IPS-11a (cell line): Measurements from ENCODE around the gene SMIM20.
"Not testable (repeated sequence)": the region's sequence is repeated elsewhere in the genome, so short reads cannot be mapped to it uniquely, and the experiment has no call there.

ENCODE experiments used
- H3K4me3 ChIP-seq: one replicate; pipeline ENCODE4 v1.5.1; 2013; ENCODE audit warnings: low read depth, low read length, control low read depth

The SMIM20 gene

GRCh38 chr4:25913851-25914669, at the start of gene SMIM20:
Gene SMIM20 (plus strand): TSS chr4:25914220. CDS start chr4:25914314, 94 bp downstream.
- H3K4me3 ChIP-seq: peak within 1 kb of the TSS; percentile 82

- no peak overlapping the region for H3K4me3 ChIP-seq
These were observed 48.4 kb upstream of the SMIM20 start for GRCh38 chr4:25865586-25865985.

GRCh38 chr4:25866401-25866800, 47.6 kb upstream of the SMIM20 start:
- not testable (repeated sequence) for H3K4me3 ChIP-seq

- H3K4me3 ChIP-seq: no peak overlapping the region
These were observed 46.2 kb upstream of the SMIM20 start for GRCh38 chr4:25867781-25868294.

- H3K4me3 ChIP-seq: no peak overlapping the region
These were observed 43.9 kb upstream of the SMIM20 start for GRCh38 chr4:25870081-25870480.

- H3K4me3 ChIP-seq: no peak overlapping the region
These were observed 41.0 kb upstream of the SMIM20 start for GRCh38 chr4:25872851-25873631.

- H3K4me3 ChIP-seq: no peak overlapping the region
These were observed 40.3 kb upstream of the SMIM20 start for GRCh38 chr4:25873632-25874129.

GRCh38 chr4:25874655-25875054, 39.4 kb upstream of the SMIM20 start:
- no peak overlapping the region for H3K4me3 ChIP-seq

- H3K4me3 ChIP-seq: no peak overlapping the region
These were observed 38.7 kb upstream of the SMIM20 start for GRCh38 chr4:25875281-25875745.

GRCh38 chr4:25878676-25879075, 35.3 kb upstream of the SMIM20 start:
- no peak overlapping the region for H3K4me3 ChIP-seq

- H3K4me3 ChIP-seq: no peak overlapping the region
These were observed 34.9 kb upstream of the SMIM20 start for GRCh38 chr4:25879091-25879584.

- no peak overlapping the region for H3K4me3 ChIP-seq
These were observed 34.4 kb upstream of the SMIM20 start for GRCh38 chr4:25879587-25879986.

- H3K4me3 ChIP-seq: no peak overlapping the region
These were observed 33.9 kb upstream of the SMIM20 start for GRCh38 chr4:25879991-25880651.

GRCh38 chr4:25881193-25881592, 32.8 kb upstream of the SMIM20 start:
- H3K4me3 ChIP-seq: no peak overlapping the region

GRCh38 chr4:25882226-25882625, 31.8 kb upstream of the SMIM20 start:
- H3K4me3 ChIP-seq: no peak overlapping the region

- no peak overlapping the region for H3K4me3 ChIP-seq
These were observed 30.5 kb upstream of the SMIM20 start for GRCh38 chr4:25883565-25883964.

GRCh38 chr4:25884031-25884782, 29.8 kb upstream of the SMIM20 start:
- H3K4me3 ChIP-seq: no peak overlapping the region

- no peak overlapping the region for H3K4me3 ChIP-seq
These were observed 25.2 kb upstream of the SMIM20 start for GRCh38 chr4:25888781-25889180.

GRCh38 chr4:25889589-25890503, 24.2 kb upstream of the SMIM20 start:
- H3K4me3 ChIP-seq: no peak overlapping the region
